ENCODE measurements around the gene TAF1B.
A peak's percentile ranks its signal among the peaks of the same experiment; 100 is the strongest.

TAF1B gene

DNA sequence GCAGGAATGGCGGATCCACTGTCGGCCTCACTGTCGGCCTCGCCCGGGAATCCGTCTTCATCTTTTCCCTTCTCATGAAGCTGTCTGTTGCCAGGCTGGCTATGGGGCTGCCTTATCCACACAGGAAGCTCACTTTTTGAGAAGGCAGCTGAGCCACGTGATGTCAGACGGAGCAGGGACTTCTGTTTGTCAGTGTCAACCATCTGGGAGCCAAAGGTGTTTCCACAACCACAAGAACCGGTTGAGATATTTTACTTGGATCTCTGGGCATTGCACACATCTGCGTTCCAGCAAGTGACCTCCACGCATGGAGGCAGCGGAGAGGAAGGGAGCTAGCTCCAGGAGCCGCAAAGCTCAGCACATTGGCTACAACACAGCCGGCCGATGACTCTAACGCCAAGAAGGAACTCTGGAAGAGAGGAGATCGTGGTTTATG lies 27.4 kb upstream of the TAF1B start:
- Histone ChIP-seq H3K9ac (ENCODE audit: low read depth in 1 of 2, low read length in 2 of 2) (no peak overlapping the region), H3K4me1 (ENCODE audit: control insufficient read depth in 2 of 2, insufficient read depth in 2 of 2, low read length in 2 of 2) (peaks cover 2 to 8% of the 10 kb centered on the region in 2 donors), H3K27me3 (ENCODE audit: control insufficient read depth in 2 of 2, insufficient read depth in 2 of 2, low read length in 2 of 2) (no peaks in the 10 kb centered on the region), H3K36me3 (ENCODE audit: control insufficient read depth in 2 of 2, insufficient read depth in 2 of 2, low read length in 2 of 2) (no peaks in the 10 kb centered on the region), H3K9me3 (ENCODE audit: control insufficient read depth in 2 of 2, low read length in 2 of 2) (no peaks in the 10 kb centered on the region), H3K27ac (ENCODE audit: low read depth in 2 of 2, low read length in 2 of 2) (no peak overlapping the region), H3K4me3 (ENCODE audit: low read length in 2 of 2) (no peak overlapping the region)

DNA sequence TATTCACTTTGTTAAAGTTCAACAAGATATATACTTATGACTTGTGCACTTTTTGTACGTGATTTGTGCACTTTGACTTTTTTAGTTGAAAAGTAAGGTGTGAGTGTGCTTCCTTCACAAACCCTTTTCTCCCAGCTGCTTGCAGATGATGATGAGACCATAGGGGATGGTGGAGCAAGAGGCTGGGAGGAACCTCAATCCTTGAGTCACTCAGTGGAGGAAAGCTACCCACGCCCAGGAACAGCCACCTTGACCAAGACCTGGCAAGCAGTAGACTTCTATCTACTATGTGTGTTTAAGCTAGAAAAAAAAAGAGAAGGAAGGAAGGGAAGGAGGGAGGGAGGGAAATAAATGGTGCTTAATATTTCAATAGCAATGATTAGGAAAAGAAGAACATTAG lies 25.2 kb upstream of the TAF1B start:
- Histone ChIP-seq H3K4me3 (ENCODE audit: low read length in 2 of 2) (no peak overlapping the region), H3K4me1 (ENCODE audit: control insufficient read depth in 2 of 2, insufficient read depth in 2 of 2, low read length in 2 of 2) (peaks cover 2 to 8% of the 10 kb centered on the region in 2 donors), H3K9me3 (ENCODE audit: control insufficient read depth in 2 of 2, low read length in 2 of 2) (no peaks in the 10 kb centered on the region), H3K9ac (ENCODE audit: low read depth in 1 of 2, low read length in 2 of 2) (no peak overlapping the region), H3K36me3 (ENCODE audit: control insufficient read depth in 2 of 2, insufficient read depth in 2 of 2, low read length in 2 of 2) (no peaks in the 10 kb centered on the region), H3K27me3 (ENCODE audit: control insufficient read depth in 2 of 2, insufficient read depth in 2 of 2, low read length in 2 of 2) (no peaks in the 10 kb centered on the region), H3K27ac (ENCODE audit: low read depth in 2 of 2, low read length in 2 of 2) (no peak overlapping the region)

DNA sequence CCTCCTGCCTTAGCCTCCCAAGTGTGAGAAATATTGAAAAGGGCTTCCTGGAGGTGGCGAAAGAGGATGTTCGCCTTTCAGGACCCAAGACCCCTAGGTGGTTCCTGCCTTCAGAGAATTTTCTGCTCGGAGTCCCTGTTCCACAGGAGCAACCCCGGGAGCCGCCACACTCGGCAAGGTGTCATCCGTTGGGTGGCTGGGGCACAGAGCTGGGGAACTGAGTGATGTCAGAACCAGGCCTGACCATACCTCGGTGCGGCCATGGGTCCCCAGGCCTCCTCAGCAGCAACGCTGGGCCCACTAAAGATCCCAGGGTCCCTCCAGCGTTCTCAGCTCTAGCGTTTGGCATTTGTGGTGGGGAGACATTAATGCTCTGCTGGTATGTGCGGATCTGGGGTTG lies 23.7 kb upstream of the TAF1B start:
- no peaks in the 10 kb centered on the region for H3K9me3 ChIP-seq (ENCODE audit: control insufficient read depth in 2 of 2, low read length in 2 of 2)
- no peak overlapping the region for H3K27ac ChIP-seq (ENCODE audit: low read depth in 2 of 2, low read length in 2 of 2)
- no peak overlapping the region for H3K4me3 ChIP-seq (ENCODE audit: low read length in 2 of 2)

DNA sequence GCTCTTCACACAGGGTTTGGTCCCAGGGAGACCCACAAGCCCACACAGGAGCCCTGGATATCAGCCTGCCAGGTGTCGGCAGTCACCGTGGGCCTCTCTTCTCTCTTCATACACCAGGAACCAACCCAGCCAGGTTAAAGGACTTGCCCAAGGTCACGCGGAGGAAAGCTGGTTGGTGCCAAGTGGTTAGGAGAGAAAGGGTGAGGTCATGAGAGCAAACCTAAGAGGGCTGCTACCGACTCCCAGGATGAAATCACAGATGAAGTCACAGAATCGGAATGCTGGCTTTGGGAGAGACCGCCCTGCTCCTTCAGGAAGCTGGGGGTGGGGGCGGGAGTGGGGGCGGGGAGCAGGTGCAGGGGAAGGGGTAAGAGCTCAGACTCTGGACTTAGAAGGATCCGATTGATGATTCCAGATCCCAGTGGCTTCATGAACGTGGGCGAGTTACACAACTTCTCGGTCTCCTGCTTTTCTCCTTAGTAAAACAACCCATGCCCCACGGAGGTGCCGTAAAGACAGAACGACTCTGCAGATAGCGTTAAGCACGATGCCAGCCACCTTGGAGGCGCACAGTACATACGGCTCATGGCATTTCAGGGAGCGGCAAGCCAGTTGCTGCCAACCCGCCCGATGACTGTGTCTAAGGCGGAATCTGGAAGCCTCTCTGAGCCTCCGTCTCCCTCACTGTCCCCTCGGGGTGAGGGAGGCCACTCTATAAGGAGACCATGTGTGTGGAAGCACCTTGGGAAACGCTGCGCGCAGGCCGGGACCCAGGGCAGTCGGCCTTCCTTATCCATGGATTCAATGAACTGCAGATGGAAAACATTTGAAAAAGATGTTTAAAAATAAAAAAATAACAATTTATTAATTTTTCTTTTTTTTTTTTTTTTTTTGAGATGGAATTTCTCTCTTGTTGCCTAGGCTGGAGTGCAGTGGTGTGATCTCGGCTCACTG lies 23.0 kb upstream of the TAF1B start:
- Histone ChIP-seq H3K4me1 (ENCODE audit: control insufficient read depth in 2 of 2, insufficient read depth in 2 of 2, low read length in 2 of 2) (no peaks in the 10 kb centered on the region), H3K4me3 (ENCODE audit: low read length in 2 of 2) (no peak overlapping the region), H3K9ac (ENCODE audit: low read depth in 1 of 2, low read length in 2 of 2) (no peak overlapping the region), H3K27me3 (ENCODE audit: control insufficient read depth in 2 of 2, insufficient read depth in 2 of 2, low read length in 2 of 2) (no peaks in the 10 kb centered on the region), H3K36me3 (ENCODE audit: control insufficient read depth in 2 of 2, insufficient read depth in 2 of 2, low read length in 2 of 2) (no peaks in the 10 kb centered on the region), H3K9me3 (ENCODE audit: control insufficient read depth in 2 of 2, low read length in 2 of 2) (no peaks in the 10 kb centered on the region), H3K27ac (ENCODE audit: low read depth in 2 of 2, low read length in 2 of 2) (no peak overlapping the region)

More for the DNA sequence above, 23.7 kb upstream of the TAF1B start:
- no peak overlapping the region for H3K9ac ChIP-seq (ENCODE audit: low read depth in 1 of 2, low read length in 2 of 2)
- no peaks in the 10 kb centered on the region for H3K4me1 ChIP-seq (ENCODE audit: control insufficient read depth in 2 of 2, insufficient read depth in 2 of 2, low read length in 2 of 2)
- H3K27me3 ChIP-seq (ENCODE audit: control insufficient read depth in 2 of 2, insufficient read depth in 2 of 2, low read length in 2 of 2): no peaks in the 10 kb centered on the region
- H3K36me3 ChIP-seq (ENCODE audit: control insufficient read depth in 2 of 2, insufficient read depth in 2 of 2, low read length in 2 of 2): no peaks in the 10 kb centered on the region

DNA sequence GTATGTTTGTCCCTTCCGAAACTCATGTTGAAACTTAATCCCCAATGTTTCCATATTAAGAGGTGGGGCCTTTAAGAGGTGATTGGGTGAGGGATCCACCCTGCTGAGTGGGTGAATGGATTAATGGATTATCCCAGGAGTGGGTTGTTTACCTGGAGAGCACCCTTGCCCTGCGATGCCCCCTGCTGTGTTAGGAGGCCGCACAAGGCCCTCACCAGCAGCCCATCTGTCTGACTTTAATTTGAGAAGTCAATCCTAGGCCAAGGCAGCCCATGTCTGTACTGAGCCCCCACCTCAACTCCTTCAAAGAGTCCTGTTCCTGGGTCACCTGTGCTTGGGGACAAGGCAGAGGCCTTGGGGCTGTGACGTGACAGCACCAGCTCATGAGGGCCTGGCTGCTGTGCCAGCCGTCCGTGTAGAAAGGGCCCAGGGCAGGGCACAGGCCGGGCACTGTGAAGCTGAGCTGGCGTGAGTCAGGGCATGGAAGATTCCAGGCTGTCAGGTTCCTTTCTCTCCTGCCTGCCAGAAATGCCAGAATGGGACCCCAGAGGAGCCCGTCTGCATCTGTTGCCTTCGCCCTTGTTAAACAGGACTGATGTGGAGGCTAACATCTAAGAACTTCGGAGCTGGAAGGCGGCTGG lies 21.3 kb upstream of the TAF1B start:
- no peaks in the 10 kb centered on the region for H3K9me3 ChIP-seq (ENCODE audit: control insufficient read depth in 2 of 2, low read length in 2 of 2)
- H3K36me3 ChIP-seq (ENCODE audit: control insufficient read depth in 2 of 2, insufficient read depth in 2 of 2, low read length in 2 of 2): no peaks in the 10 kb centered on the region
- no peak overlapping the region for H3K9ac ChIP-seq (ENCODE audit: low read depth in 1 of 2, low read length in 2 of 2)
- H3K27ac ChIP-seq (ENCODE audit: low read depth in 2 of 2, low read length in 2 of 2): no peak overlapping the region
- H3K4me1 ChIP-seq (ENCODE audit: control insufficient read depth in 2 of 2, insufficient read depth in 2 of 2, low read length in 2 of 2): no peaks in the 10 kb centered on the region
- H3K4me3 ChIP-seq (ENCODE audit: low read length in 2 of 2): no peak overlapping the region
- no peaks in the 10 kb centered on the region for H3K27me3 ChIP-seq (ENCODE audit: control insufficient read depth in 2 of 2, insufficient read depth in 2 of 2, low read length in 2 of 2)

DNA sequence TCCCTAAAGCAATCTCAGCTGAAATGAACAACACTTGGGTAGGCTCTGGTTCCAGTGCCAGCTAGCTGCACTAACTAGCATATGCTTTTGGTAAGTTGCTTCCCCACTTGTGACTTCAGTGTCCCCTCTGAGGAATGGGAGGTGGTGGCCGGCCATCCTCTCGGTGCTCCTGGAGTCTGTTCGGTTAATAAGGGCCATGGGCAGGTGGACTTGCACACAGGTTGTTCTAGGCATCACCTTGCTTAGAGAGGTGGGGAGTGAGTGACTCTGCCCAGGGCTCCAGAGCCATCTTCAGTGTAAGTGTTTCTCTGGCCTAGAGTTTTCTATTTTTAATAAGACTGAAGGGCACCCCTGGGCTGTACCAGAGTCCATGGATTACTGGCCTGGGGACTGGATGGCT lies 18.8 kb upstream of the TAF1B start:
- H3K36me3 ChIP-seq (ENCODE audit: control insufficient read depth in 2 of 2, insufficient read depth in 2 of 2, low read length in 2 of 2): no peaks in the 10 kb centered on the region
- no peak overlapping the region for H3K27ac ChIP-seq (ENCODE audit: low read depth in 2 of 2, low read length in 2 of 2)
- H3K9me3 ChIP-seq (ENCODE audit: control insufficient read depth in 2 of 2, low read length in 2 of 2): no peaks in the 10 kb centered on the region
- H3K4me1 ChIP-seq (ENCODE audit: control insufficient read depth in 2 of 2, insufficient read depth in 2 of 2, low read length in 2 of 2): no peaks in the 10 kb centered on the region
- no peak overlapping the region for H3K9ac ChIP-seq (ENCODE audit: low read depth in 1 of 2, low read length in 2 of 2)
- no peaks in the 10 kb centered on the region for H3K27me3 ChIP-seq (ENCODE audit: control insufficient read depth in 2 of 2, insufficient read depth in 2 of 2, low read length in 2 of 2)
- H3K4me3 ChIP-seq (ENCODE audit: low read length in 2 of 2): no peak overlapping the region

DNA sequence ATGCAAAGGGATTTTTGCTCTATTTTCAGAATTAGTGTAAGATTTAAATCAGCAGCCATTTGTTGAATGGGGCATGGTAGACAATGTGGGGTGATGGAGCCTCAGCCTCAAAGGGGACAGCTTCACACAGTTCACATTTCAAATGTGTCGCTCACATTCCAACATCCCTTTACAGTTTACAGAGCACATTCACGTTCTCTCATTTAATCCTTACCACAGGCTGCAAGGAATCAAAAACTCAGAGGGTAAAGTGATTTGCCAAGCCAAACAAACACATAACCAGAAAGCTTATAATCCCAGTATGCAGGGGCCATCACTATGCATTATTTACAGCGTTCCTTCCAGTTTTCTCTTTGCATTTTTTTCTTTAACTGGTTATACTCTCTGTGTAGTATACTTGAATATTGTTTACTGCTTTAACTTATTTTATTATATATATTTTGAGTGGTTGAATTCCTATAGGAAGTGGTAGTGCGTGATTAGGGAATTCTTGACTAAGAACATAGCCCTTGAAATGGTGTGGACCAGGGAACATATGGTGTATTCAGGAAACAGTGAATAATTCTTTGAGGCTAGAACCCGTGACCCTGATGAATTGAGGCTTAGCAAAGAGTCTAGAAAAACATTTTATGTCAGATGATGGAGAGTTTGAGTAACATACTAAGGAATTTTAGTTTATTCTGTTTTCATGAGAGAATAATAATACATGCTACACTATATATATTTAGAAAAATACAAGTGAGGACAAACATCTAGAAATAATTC lies 18.1 kb upstream of the TAF1B start:
- no peak overlapping the region for H3K27ac ChIP-seq (ENCODE audit: low read depth in 2 of 2, low read length in 2 of 2)
- H3K36me3 ChIP-seq (ENCODE audit: control insufficient read depth in 2 of 2, insufficient read depth in 2 of 2, low read length in 2 of 2): no peaks in the 10 kb centered on the region
- H3K4me1 ChIP-seq (ENCODE audit: control insufficient read depth in 2 of 2, insufficient read depth in 2 of 2, low read length in 2 of 2): no peaks in the 10 kb centered on the region
- no peak overlapping the region for H3K4me3 ChIP-seq (ENCODE audit: low read length in 2 of 2)
- H3K9ac ChIP-seq (ENCODE audit: low read depth in 1 of 2, low read length in 2 of 2): no peak overlapping the region
- H3K9me3 ChIP-seq (ENCODE audit: control insufficient read depth in 2 of 2, low read length in 2 of 2): no peaks in the 10 kb centered on the region
- no peaks in the 10 kb centered on the region for H3K27me3 ChIP-seq (ENCODE audit: control insufficient read depth in 2 of 2, insufficient read depth in 2 of 2, low read length in 2 of 2)

DNA sequence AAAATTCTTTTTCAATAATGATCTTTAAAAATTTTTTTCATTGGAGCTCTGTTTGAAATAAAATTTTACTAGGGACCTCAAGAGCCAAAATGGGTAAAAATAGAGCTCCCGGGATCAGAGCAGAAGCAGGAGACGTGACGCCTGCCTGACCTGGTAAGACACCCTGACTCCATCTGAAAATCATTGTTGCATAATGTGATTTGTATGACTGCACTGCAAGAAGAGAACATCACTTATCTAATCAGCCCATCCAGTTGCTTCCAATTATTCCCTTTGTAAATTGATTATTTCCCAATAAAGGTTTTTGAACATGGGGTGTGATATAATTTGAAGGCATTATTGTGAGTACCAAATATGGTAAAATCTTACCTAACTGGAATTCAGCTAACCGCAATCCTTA lies 17.1 kb upstream of the TAF1B start:
- Histone ChIP-seq H3K4me3 (ENCODE audit: low read length in 2 of 2) (no peak overlapping the region), H3K4me1 (ENCODE audit: control insufficient read depth in 2 of 2, insufficient read depth in 2 of 2, low read length in 2 of 2) (peaks cover 0 to 7% of the 10 kb centered on the region in 2 donors), H3K9ac (ENCODE audit: low read depth in 1 of 2, low read length in 2 of 2) (no peak overlapping the region), H3K27ac (ENCODE audit: low read depth in 2 of 2, low read length in 2 of 2) (no peak overlapping the region), H3K36me3 (ENCODE audit: control insufficient read depth in 2 of 2, insufficient read depth in 2 of 2, low read length in 2 of 2) (no peaks in the 10 kb centered on the region), H3K9me3 (ENCODE audit: control insufficient read depth in 2 of 2, low read length in 2 of 2) (no peaks in the 10 kb centered on the region), H3K27me3 (ENCODE audit: control insufficient read depth in 2 of 2, insufficient read depth in 2 of 2, low read length in 2 of 2) (no peaks in the 10 kb centered on the region)

DNA sequence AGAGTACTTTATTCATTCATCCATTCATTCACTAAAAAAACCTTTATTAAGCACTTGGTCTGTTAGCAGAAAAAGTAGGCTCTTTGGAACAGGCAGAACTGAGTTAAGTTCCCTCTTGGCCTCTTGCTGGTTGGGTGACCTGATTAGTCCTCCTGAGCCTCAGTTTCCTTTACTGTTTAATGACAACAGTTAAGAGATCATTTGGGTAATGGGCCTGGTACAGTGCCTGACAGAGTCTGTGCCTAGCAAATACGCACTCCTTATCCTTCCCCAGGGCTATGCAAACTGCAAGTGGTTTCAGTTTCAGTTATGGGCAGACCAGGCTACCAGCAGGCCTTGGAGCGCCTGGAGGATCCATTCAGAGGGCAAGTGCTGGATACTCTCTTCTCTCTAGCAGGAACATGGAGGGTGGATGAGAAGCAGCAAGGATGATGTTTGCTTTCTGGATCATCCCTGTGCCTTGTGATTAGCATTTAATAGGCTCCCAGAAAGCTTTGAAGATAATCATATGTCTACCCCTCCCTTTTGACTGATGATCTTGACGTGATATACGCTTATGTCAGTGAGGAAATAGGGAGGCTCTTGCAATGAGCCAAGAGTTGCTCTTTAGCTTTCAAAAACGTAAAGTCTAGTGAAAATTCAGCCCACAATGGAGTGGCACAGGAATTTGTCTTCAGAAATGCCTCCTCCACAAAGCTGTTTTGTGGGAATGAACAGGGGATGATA lies 12.4 kb upstream of the TAF1B start:
- Histone ChIP-seq H3K27ac (ENCODE audit: low read depth in 2 of 2, low read length in 2 of 2) (peak overlapping the region; percentile 80 to 93), H3K9ac (ENCODE audit: low read depth in 1 of 2, low read length in 2 of 2) (peak overlapping the region in 1 of 2 donors; percentile 37)

More for the DNA sequence above, 12.4 kb upstream of the TAF1B start:
- no peaks in the 10 kb centered on the region for H3K27me3 ChIP-seq (ENCODE audit: control insufficient read depth in 2 of 2, insufficient read depth in 2 of 2, low read length in 2 of 2)
- no peaks in the 10 kb centered on the region for H3K36me3 ChIP-seq (ENCODE audit: control insufficient read depth in 2 of 2, insufficient read depth in 2 of 2, low read length in 2 of 2)
- peaks cover 0 to 9% of the 10 kb centered on the region in 2 donors for H3K4me1 ChIP-seq (ENCODE audit: control insufficient read depth in 2 of 2, insufficient read depth in 2 of 2, low read length in 2 of 2)
- peak overlapping the region in 1 of 2 donors; percentile 41 for H3K4me3 ChIP-seq (ENCODE audit: low read length in 2 of 2)
- no peaks in the 10 kb centered on the region for H3K9me3 ChIP-seq (ENCODE audit: control insufficient read depth in 2 of 2, low read length in 2 of 2)

Measured in mucosa of rectum (tissue), 2 donors.